ENCODE results near the gene ACSL5.

DNA sequence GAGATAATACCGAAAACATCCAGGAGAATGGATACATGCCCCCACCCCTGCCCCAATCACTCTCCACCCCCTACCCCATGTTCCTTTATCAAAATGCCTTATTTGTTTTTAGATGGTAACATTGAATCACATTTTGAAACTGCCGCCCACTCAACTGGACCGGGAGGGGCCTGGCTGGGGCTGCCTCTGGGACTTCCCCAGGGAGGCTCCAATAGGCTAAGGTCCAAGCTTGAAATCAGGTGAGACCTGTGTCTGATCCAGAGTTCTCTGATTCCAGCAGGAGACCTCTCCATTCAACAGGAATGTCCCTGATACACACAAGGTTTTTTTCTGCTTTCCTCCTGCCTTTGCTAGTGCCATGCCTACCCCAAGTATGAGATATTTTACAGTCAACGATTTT is 43.8 kb upstream of the ACSL5 start:
- TF ChIP-seq, protein P1, sequence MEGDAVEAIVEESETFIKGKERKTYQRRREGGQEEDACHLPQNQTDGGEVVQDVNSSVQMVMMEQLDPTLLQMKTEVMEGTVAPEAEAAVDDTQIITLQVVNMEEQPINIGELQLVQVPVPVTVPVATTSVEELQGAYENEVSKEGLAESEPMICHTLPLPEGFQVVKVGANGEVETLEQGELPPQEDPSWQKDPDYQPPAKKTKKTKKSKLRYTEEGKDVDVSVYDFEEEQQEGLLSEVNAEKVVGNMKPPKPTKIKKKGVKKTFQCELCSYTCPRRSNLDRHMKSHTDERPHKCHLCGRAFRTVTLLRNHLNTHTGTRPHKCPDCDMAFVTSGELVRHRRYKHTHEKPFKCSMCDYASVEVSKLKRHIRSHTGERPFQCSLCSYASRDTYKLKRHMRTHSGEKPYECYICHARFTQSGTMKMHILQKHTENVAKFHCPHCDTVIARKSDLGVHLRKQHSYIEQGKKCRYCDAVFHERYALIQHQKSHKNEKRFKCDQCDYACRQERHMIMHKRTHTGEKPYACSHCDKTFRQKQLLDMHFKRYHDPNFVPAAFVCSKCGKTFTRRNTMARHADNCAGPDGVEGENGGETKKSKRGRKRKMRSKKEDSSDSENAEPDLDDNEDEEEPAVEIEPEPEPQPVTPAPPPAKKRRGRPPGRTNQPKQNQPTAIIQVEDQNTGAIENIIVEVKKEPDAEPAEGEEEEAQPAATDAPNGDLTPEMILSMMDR (conservative IDR thresholded peaks at IDR 0.05 in 1 of 2, IDR thresholded peaks at IDR 0.05 in 1 of 2; ENCODE audit: low read depth in 1 of 2, low read length in 2 of 2): no peak
- no peak for TF ChIP-seq EZH2 (IDR thresholded peaks at IDR 0.05; ENCODE audit: low read length, missing control alignments)
